BLaER1 (cell line): ENCODE results near the gene XPNPEP3.

Experiments
- H3K27ac ChIP-seq: shearing (Covaris generic); formaldehyde crosslinking; 2 replicates; pipeline ENCODE4 v1.8.1; 2022
- H3K27me3 ChIP-seq: shearing (Covaris generic); formaldehyde crosslinking; 2 replicates; pipeline ENCODE4 v1.8.1; 2022
- H3K36me3 ChIP-seq: shearing (Covaris generic); formaldehyde crosslinking; 2 replicates; pipeline ENCODE4 v1.8.1; 2022
- H3K4me1 ChIP-seq: shearing (Covaris generic); formaldehyde crosslinking; 2 replicates; pipeline ENCODE4 v1.8.1; 2022
- H3K4me2 ChIP-seq: shearing (Covaris generic); formaldehyde crosslinking; 2 replicates; pipeline ENCODE4 v1.8.1; 2022
- H3K4me3 ChIP-seq: shearing (Covaris generic); formaldehyde crosslinking; 2 replicates; pipeline ENCODE4 v1.8.1; 2022
- H3K9ac ChIP-seq: shearing (Covaris generic); formaldehyde crosslinking; 2 replicates; pipeline ENCODE4 v1.8.1; 2022
- H3K9me3 ChIP-seq: shearing (Covaris generic); formaldehyde crosslinking; 2 replicates; pipeline ENCODE4 v1.8.1; 2022
- H4K20me1 ChIP-seq: shearing (Covaris generic); formaldehyde crosslinking; 2 replicates; pipeline ENCODE4 v1.8.1; 2022
- Cebpa-rat ChIP-seq: shearing (Covaris generic); IDR thresholded peaks from 2 replicates; pipeline ENCODE4 v1.8.1; 2022

XPNPEP3 gene

DNA sequence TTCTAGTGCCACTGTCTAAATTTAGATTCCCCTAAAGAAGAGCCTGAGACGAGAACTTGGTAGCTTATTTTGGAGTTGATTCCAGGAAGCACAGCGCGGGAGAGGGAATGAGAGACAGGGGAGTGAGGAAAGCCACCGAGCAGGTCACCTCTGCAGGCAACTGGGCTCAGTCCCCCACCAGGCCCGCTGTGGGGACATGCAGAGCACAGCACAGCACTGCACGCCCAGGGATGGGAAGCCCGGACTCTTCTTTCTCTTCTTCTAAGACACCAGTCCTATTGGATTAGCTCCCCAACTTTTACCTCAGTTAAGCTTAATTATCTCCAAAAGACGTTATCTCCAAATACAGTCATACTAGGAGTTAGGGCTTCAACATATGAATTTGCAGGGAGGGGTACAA is 122.9 kb downstream of the XPNPEP3 start:
- H4K20me1 ChIP-seq, result no peaks in the 10 kb centered on the region
- no peak overlapping the region for H3K27ac ChIP-seq
- H3K4me3 ChIP-seq, result no peak overlapping the region
- no peaks in the 10 kb centered on the region for H3K27me3 ChIP-seq
- H3K9me3 ChIP-seq, result no peaks in the 10 kb centered on the region
- TF ChIP-seq Cebpa-rat, result no peak
- H3K4me1 ChIP-seq, result peaks cover 18% of the 10 kb centered on the region
- H3K9ac ChIP-seq, result no peak overlapping the region
- H3K4me2 ChIP-seq, result no peak overlapping the region
- no peaks in the 10 kb centered on the region for H3K36me3 ChIP-seq
